Left cardiac atrium (tissue), 4 donors: ENCODE measurements around the gene QRICH2. TPM values are rescaled to one million over a fixed set of nuclear protein-coding genes. Genes with fewer than 3 reads are reported as not detected.
A peak's percentile ranks its signal among the peaks of the same experiment; 100 is the strongest.
"Not testable (repeated sequence)": the region's sequence is repeated elsewhere in the genome, so short reads cannot be mapped to it uniquely, and the experiment has no call there.

Experiments
- ATAC-seq, 2 donors: fragments of 200-7000 bp; cut with Tn5 transposase; one replicate each; pipeline ENCODE4 v1.9.1; 2020; ENCODE audit warnings: mild to moderate bottlenecking in 2 of 2, moderate library complexity in 2 of 2
- DNase-seq: peaks from one replicate; pipeline ENCODE4 v3.0.0-alpha.2; 2020
- intact Hi-C, 2 donors: fragments of 100-400 bp; cut with DNase I; formaldehyde crosslinking; loops; one replicate each; pipeline versions ENCODE4 v1.14.1 to v1.15.1; 2022 to 2023
- total RNA-seq, 2 donors: library from RNA; stranded (reverse); fragmentation: NEBNext Ultra II Directional; extraction: Animal tissue kit (Norgen Biotek cat#: 25700); gene quantifications; one replicate each; pipeline ENCODE4 v1.2.1, GENCODE V29; 2021
- donor health status: DM: no; HTN: yes; CAD: no.
- donor health status: DM: no; HTN: yes; CAD: no; lungs with severe emphysema.
- donor health status: DM: yes; HTN: yes; CAD: no.
- donor health status: Dilated cardiomyopathy.

QRICH2 gene
- total RNA-seq, 2 donors from 2014 or later: 1.9 to 3.9 TPM

- peak; percentile 87 to 92 for ATAC-seq
- DNase-seq: peak; percentile 71
- intact Hi-C loops: no loop called here
Observed at GRCh38 chr17:76240461-76241203, 67.4 kb downstream of the QRICH2 start, which contains the start of gene RNF157. RNF157 (minus strand) TSS chr17:76240493; CDS start chr17:76240240, 253 bp downstream.

- intact Hi-C loops: no loop called here
- ATAC-seq: peak; percentile 1 to 16
- no peak for DNase-seq
Observed at GRCh38 chr17:76239538-76240274, 68.4 kb downstream of the QRICH2 start.

GRCh38 chr17:76238847-76239537, 69.1 kb downstream of the QRICH2 start:
- intact Hi-C loops: no loop called here
- no peak for ATAC-seq
- DNase-seq: no peak

DNA sequence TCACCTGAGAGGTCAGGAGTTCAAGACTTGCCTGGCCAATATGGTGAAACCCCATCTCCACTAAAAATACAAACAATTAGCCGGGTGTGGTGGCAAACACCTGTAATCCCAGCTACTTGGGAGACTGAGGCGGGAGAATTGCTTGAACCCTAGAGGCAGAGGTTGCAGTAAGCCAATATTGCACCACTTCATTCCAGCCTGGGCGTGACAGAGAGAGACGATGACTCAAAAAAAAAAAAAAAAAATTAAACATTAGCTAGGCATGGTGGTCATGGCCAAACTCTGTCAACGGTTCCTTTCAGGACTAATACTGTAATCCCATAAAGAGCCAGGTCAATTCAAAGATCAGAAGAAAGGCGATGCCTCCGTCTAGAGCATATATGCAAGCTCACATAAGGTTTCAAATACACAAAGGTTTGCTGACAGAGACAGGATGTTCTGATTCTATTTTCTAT, 70.2 kb downstream of the QRICH2 start:
- no peak for ATAC-seq
- no peak for DNase-seq
- intact Hi-C loops: no loop called here

DNA sequence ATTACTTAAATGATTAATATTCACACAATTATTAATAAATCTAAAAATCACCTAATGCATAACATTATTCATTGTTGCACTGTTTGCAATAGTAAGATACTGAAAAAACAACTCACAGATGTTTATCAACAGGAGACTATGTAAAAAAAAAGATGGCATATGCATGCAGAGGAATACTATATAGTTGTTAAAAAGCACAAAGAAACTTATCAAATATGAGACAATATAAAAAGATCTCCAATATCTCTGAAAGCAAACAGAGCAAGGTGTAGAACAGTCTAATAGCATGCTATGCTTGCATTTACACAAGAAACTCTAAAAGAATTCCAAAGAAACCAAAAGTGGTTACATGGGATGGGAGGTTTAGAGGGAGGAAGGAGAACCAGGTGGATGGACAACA, 71.5 kb downstream of the QRICH2 start:
- DNase-seq (no peak), ATAC-seq (no peak)
- intact Hi-C loops: no loop called here

DNA sequence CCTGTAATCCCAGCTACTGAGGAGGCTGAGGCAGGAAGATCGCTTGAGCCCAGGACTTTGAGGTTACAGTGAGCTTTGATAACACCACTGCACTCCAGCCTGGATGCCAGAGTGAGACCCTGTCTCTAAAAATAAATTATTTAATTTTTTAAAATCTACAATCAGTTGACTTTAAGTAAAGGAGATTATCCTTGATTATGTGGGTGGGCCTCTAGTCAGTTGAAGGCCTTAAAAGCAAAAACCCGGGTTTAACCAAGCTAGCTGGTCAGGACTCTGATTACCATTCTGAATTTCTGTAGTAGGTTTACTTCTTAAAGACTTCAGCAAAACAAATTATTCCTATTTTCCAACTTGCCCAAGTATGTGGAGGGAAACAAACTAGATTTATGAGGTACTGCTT, 72.2 kb downstream of the QRICH2 start:
- intact Hi-C loops: no loop called here
- DNase-seq: no peak
- ATAC-seq: no peak

DNA sequence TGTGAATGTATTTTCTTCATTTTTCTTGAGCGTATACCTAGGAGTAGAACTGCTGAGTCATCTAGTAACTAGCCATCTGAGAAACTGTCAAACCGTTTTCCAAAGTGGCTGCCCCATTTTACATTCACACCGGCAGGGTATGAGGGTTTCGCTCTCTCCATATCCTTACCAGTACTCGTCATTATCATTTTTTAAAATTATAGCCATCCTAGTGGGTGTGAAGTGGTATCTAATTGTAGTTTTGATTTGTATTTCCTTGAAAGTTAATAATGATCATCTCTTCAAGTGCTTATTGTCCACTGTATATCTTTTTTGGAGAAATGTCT, 73.8 kb downstream of the QRICH2 start:
- DNase-seq (no peak), ATAC-seq (no peak)
- intact Hi-C loops: no loop called here

- intact Hi-C loops: no loop called here
- no peak for DNase-seq
- no peak for ATAC-seq
Observed at GRCh38 chr17:76233588-76234353, 74.3 kb downstream of the QRICH2 start.

DNA sequence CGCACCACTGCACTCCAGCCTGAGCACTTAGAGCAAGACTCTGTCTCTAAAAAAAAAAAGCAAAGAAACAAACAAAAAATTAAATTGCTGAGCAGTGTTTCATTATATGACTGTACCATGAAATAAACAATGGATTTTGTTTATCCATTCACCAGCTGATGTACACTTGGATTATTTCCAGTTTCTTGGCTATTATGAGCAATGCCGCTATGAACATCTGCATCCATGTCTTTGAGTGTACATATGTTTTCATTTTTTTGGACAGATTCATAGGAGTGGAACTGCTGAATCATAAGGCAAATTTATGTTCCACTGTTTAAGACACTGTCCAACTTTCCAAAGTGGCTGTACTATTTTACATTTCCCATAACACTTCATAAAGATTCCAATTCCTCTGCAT, 75.7 kb downstream of the QRICH2 start:
- ATAC-seq (no peak), DNase-seq (no peak)
- intact Hi-C loops: no loop called here

- ATAC-seq, DNase-seq, intact Hi-C loops: not testable (repeated sequence)
Observed at GRCh38 chr17:76226749-76227148, 81.3 kb downstream of the QRICH2 start.

DNA sequence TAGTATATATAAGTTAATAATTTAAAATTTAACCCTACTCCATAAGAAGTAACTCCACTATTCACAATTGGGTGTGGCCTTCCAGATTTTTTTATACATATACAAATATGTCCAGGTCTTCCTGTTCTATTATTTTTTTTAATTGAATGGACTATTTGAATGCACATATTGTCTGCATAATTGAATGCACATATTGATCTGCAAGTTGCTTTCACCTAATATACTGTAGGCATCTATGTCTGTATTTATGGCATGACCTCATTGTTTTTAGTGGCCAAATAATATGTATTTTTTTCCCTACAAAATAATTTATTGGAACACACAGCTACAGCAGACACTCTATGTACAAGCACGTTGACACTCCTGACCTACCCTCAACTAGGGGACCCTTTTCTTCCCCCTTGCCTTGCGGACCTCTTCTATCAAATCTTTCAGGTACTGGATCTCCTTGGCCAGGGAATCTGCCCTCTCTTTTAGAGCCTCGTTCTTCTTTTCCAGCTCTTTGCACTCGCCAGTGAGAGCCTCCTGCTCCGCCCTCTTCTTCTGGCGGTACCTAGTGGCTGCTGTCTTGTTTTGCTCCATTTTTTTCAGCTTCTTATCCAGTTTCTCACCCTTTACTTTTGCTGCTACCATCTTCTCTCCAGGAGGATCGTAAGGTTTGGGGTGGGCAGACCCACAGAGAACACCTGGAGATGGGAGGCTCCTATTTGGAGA, 82.5 kb downstream of the QRICH2 start:
- intact Hi-C loops, DNase-seq, ATAC-seq: not testable (repeated sequence)

Other genes with a start within 250 kb of the QRICH2 start
- gene SRP68, start 235.8 kb downstream of the QRICH2 start, total RNA-seq: 10 to 100 TPM; 51.1 to 60.1 TPM
- gene GALR2, start 233.5 kb downstream of the QRICH2 start, total RNA-seq: not detected
- gene ZACN, start 229.1 kb downstream of the QRICH2 start, total RNA-seq: not detected
- gene EXOC7, start 204.5 kb downstream of the QRICH2 start, total RNA-seq: 10 to 100 TPM; 74.1 to 79.5 TPM
- gene FOXJ1, start 167.0 kb downstream of the QRICH2 start, total RNA-seq: not detected
- gene RNF157, start 67.8 kb downstream of the QRICH2 start, total RNA-seq: 10 to 100 TPM; 11.1 to 19.9 TPM
- 10 to 100 TPM; 21.3 to 30.8 TPM for gene UBALD2, start 42.9 kb downstream of the QRICH2 start, total RNA-seq
- 10 to 100 TPM; 38.9 to 39.3 TPM for gene PRPSAP1, start 45.6 kb upstream of the QRICH2 start, total RNA-seq
- gene SPHK1, start 76.3 kb upstream of the QRICH2 start, total RNA-seq: 10 to 100 TPM in 1 of 2 donors, 1 to 10 TPM in 1; 4.8 to 27.9 TPM
- gene UBE2O, start 144.9 kb upstream of the QRICH2 start, total RNA-seq: 10 to 100 TPM; 28.3 to 29.1 TPM
- not detected for gene AANAT, start 159.3 kb upstream of the QRICH2 start, total RNA-seq
- gene RHBDF2, start 193.1 kb upstream of the QRICH2 start, total RNA-seq: 10 to 100 TPM; 16.0 to 18.9 TPM
- 10 to 100 TPM; 45.7 to 70.8 TPM for gene CYGB, start 229.4 kb upstream of the QRICH2 start, total RNA-seq
- gene PRCD, start 231.8 kb upstream of the QRICH2 start, total RNA-seq: 1 to 10 TPM; 5.5 to 7.7 TPM